Neutrophil (primary cell): ENCODE measurements around the gene WNK3.
A peak's percentile ranks its signal among the peaks of the same experiment; 100 is the strongest.
"Not testable (repeated sequence)": the region's sequence is repeated elsewhere in the genome, so short reads cannot be mapped to it uniquely, and the experiment has no call there.

Experiments used
- H3K27ac ChIP-seq: fragments of 200-600 bp; sonication (generic); 2 replicates; pipeline ENCODE4 v1.5.1; 2016; ENCODE audit warnings: mild to moderate bottlenecking, moderate library complexity
- H3K27me3 ChIP-seq: fragments of 200-600 bp; sonication (generic); 2 replicates; pipeline ENCODE4 v1.6.0; 2016; ENCODE audit warnings: mild to moderate bottlenecking
- H3K36me3 ChIP-seq: fragments of 200-600 bp; sonication (generic); 2 replicates; pipeline ENCODE4 v1.5.1; 2017
- H3K4me1 ChIP-seq, 2 experiments: fragments of 200-600 bp in 1 of 2; sonication (generic) in 1 of 2; 1 replicate in 1 of 2; 2 replicates in 1 of 2; pipeline versions ENCODE4 v1.5.1 to v1.6.1; 2013 to 2016; ENCODE audit warnings: low read depth in 1 of 2, low read length in 1 of 2, mild to moderate bottlenecking in 1 of 2, moderate library complexity in 1 of 2; ENCODE audit not compliant: control insufficient read depth in 1 of 2, insufficient read depth in 1 of 2
- H3K4me3 ChIP-seq, 2 experiments: fragments of 200-600 bp in 1 of 2; sonication (generic) in 1 of 2; 1 replicate in 1 of 2; 2 replicates in 1 of 2; pipeline ENCODE4 v1.5.1; 2013 to 2016; ENCODE audit warnings: low read depth in 1 of 2, low read length in 1 of 2, mild to moderate bottlenecking in 1 of 2, moderate library complexity in 1 of 2
- H3K9me3 ChIP-seq: fragments of 200-600 bp; sonication (generic); 2 replicates; pipeline ENCODE4 v1.5.1; 2016
- CTCF ChIP-seq: fragments of 200-600 bp; sonication (generic); IDR thresholded peaks from 2 replicates; pipeline ENCODE4 v1.5.1; 2016; ENCODE audit warnings: antibody characterized with exemption

Gene WNK3

GRCh38 chrX:54358424-54359211, 772 bp upstream of the WNK3 start:
- no peak overlapping the region for H3K27ac ChIP-seq
- H3K27me3 ChIP-seq, result peaks cover 69% of the 10 kb centered on the region

GRCh38 chrX:54352677-54353076, 5.2 kb downstream of the WNK3 start:
- TF ChIP-seq CTCF, result no peak
- no peaks in the 10 kb centered on the region for H3K9me3 ChIP-seq
- H3K36me3 ChIP-seq, result no peaks in the 10 kb centered on the region
- H3K4me1 ChIP-seq, result no peaks in the 10 kb centered on the region
- H3K27ac ChIP-seq, result no peak overlapping the region
- peaks cover 30% of the 10 kb centered on the region for H3K27me3 ChIP-seq
- no peak overlapping the region for H3K4me3 ChIP-seq

More at GRCh38 chrX:54358424-54359211, 772 bp upstream of the WNK3 start:
- Histone ChIP-seq H3K9me3 (no peaks in the 10 kb centered on the region), H3K4me1 (peaks cover 0 to 7% of the 10 kb centered on the region in 2 experiments), H3K36me3 (no peaks in the 10 kb centered on the region), H3K4me3 (peak overlapping the region in 1 of 2 experiments; percentile 12)
- no peak for TF ChIP-seq CTCF

GRCh38 chrX:54337383-54337782, 20.5 kb downstream of the WNK3 start:
- H3K27me3 ChIP-seq, H3K27ac ChIP-seq, H3K36me3 ChIP-seq, H3K4me1 ChIP-seq, H3K9me3 ChIP-seq, H3K4me3 ChIP-seq: not testable (repeated sequence)

- no peaks in the 10 kb centered on the region for H3K4me1 ChIP-seq
- H3K4me3 ChIP-seq, result no peak overlapping the region
- no peak for TF ChIP-seq CTCF
- H3K27me3 ChIP-seq, result no peaks in the 10 kb centered on the region
- H3K36me3 ChIP-seq, result no peaks in the 10 kb centered on the region
- no peak overlapping the region for H3K27ac ChIP-seq
- no peaks in the 10 kb centered on the region for H3K9me3 ChIP-seq
Measured at GRCh38 chrX:54325077-54325476, 32.8 kb downstream of the WNK3 start.

- no peaks in the 10 kb centered on the region for H3K4me1 ChIP-seq
Measured at GRCh38 chrX:54320067-54320466, 37.8 kb downstream of the WNK3 start.

More at GRCh38 chrX:54320067-54320466, 37.8 kb downstream of the WNK3 start:
- no peaks in the 10 kb centered on the region for H3K9me3 ChIP-seq
- no peak overlapping the region for H3K27ac ChIP-seq
- no peak overlapping the region for H3K4me3 ChIP-seq
- no peak for TF ChIP-seq CTCF
- H3K36me3 ChIP-seq, result no peaks in the 10 kb centered on the region
- H3K27me3 ChIP-seq, result no peaks in the 10 kb centered on the region
